CD4-positive, alpha-beta T cell (primary cell): Measurements from ENCODE around the gene SAXO1. TPM values are rescaled to one million over a fixed set of nuclear protein-coding genes. Genes with fewer than 3 reads are reported as not detected.

Experiments used
- ATAC-seq: fragments of 200-7000 bp; cut with Tn5 transposase; one replicate; pipeline ENCODE4 v1.10.0; 2022; ENCODE audit warnings: mild to moderate bottlenecking; ENCODE audit not compliant: poor library complexity
- CTCF ChIA-PET: fragments of 350-600 bp; sonication (Branson Sonifier 250); formaldehyde crosslinking; loops from one replicate; lab custom pipeline; 2021; ENCODE audit warnings: antibody characterized with exemption, inconsistent platforms; lab: Charles Lee
- POLR2A ChIA-PET: fragments of 350-600 bp; sonication (Branson Sonifier 250); formaldehyde crosslinking; loops from one replicate; lab custom pipeline; 2021; ENCODE audit warnings: antibody characterized with exemption, inconsistent platforms; lab: Charles Lee
- DNase-seq, 14 experiments: peaks; one replicate each; pipeline ENCODE4 v3.0.0-alpha.2; 2013 to 2020; ENCODE audit warnings: mixed read lengths in 2 of 14
- H3K27ac ChIP-seq, 2 donors: one replicate each; pipeline versions ENCODE4 v1.5.1 to v1.7.0; 2013; ENCODE audit warnings: low read length in 2 of 2, low read depth in 1 of 2, mild to moderate bottlenecking in 1 of 2
- H3K27me3 ChIP-seq, 2 experiments: 1 replicate in 1 of 2; 2 replicates in 1 of 2; pipeline versions ENCODE4 v1.6.1 to v1.7.0; 2013; ENCODE audit warnings: low read length in 2 of 2, control low read depth in 1 of 2, mild to moderate bottlenecking in 1 of 2, moderate library complexity in 1 of 2; ENCODE audit not compliant: insufficient read depth in 2 of 2, control insufficient read depth in 1 of 2
- H3K36me3 ChIP-seq: one replicate; pipeline ENCODE4 v1.6.1; 2013; ENCODE audit warnings: low read length, control low read depth; ENCODE audit not compliant: insufficient read depth
- H3K4me1 ChIP-seq: one replicate; pipeline ENCODE4 v1.6.1; 2013; ENCODE audit warnings: low read length, control low read depth; ENCODE audit not compliant: insufficient read depth
- H3K4me3 ChIP-seq: one replicate; pipeline ENCODE4 v1.5.1; 2013; ENCODE audit warnings: mild to moderate bottlenecking, low read length, moderate library complexity
- H3K9me3 ChIP-seq, 2 experiments: 1 replicate in 1 of 2; 2 replicates in 1 of 2; pipeline versions ENCODE4 v1.6.1 to v1.7.0; 2013; ENCODE audit warnings: low read length in 2 of 2, mild to moderate bottlenecking in 2 of 2, control low read depth in 1 of 2, moderate library complexity in 1 of 2; ENCODE audit not compliant: control insufficient read depth in 1 of 2, insufficient read depth in 1 of 2
- H3K27ac Mint-ChIP-seq: one replicate; pipeline ENCODE4 v1.8.0; 2020; ENCODE audit warnings: mixed read lengths
- H3K27me3 Mint-ChIP-seq: one replicate; pipeline ENCODE4 v1.8.0; 2021; ENCODE audit warnings: mixed read lengths
- H3K36me3 Mint-ChIP-seq: one replicate; pipeline ENCODE4 v1.8.0; 2021; ENCODE audit warnings: low read depth, mixed read lengths
- H3K4me1 Mint-ChIP-seq: one replicate; pipeline ENCODE4 v1.8.0; 2021; ENCODE audit warnings: low read depth, mixed read lengths
- H3K4me3 Mint-ChIP-seq: one replicate; pipeline ENCODE4 v1.8.0; 2020; ENCODE audit warnings: mild to moderate bottlenecking, mixed read lengths
- H3K9me3 Mint-ChIP-seq: one replicate; pipeline ENCODE4 v1.8.0; 2020; ENCODE audit warnings: mixed read lengths
- CTCF ChIP-seq: fragments of 200-600 bp; IDR thresholded peaks from one replicate; pipeline ENCODE4 v1.8.0; 2022; ENCODE audit warnings: antibody characterized with exemption, mild to moderate bottlenecking
- intact Hi-C, 2 experiments: fragments of 100-400 bp; cut with DNase I in 1 of 2; cut with micrococcal nuclease in 1 of 2; formaldehyde crosslinking; loops; one replicate each; pipeline versions ENCODE4 v1.15.1 to v1.9.0; 2023 to 2025; cut with DNase I, micrococcal nuclease
- total RNA-seq, 174 experiments: library from RNA in 2 of 174; stranded (reverse) in 2 of 174; gene quantifications; one replicate each; pipeline ENCODE4 v1.2.3 and lab custom pipeline; 2021 to 2026

SAXO1 gene
- total RNA-seq, 2 experiments from 2014 or later = 0.19 to 0.34 TPM

DNA sequence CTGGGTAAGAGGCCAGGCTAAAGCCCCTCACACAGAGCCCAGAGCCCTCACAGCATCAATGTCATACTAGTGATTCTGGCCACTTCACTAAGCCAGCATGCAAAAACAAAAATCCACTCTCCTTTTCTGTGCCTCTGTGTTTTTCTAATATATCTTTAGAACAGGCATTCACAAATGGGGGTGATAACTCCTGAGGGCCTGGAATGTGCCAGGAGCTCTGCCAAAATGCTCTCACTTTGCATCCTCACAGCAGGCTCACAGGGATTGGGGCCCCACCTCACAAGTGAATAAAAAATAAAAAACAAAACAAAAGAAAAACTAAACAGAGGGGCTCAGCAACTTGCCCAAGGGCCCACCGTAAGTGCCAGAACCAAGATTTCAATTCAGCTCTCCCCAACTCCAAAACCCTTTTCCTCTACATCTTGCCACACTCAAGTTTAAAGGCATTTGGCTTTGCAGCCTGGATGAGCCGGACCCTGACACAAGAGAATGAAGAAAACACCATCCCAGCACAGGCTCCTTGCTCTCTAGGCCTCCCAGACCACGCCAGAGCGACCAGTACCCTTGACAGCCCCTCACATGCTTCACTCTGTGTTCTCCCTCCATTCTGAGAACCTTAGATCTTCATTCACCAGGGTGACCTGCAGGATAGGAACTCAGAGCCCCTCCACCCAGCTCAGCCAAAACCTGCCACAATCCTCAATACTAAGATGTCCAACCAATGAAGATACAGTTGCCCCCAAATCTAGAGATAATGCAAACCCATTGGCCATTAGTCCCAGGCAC lies 51.3 kb downstream of the SAXO1 start:
- Histone ChIP-seq H3K4me3 (no peak overlapping the region), H3K36me3 (no peaks in the 10 kb centered on the region), H3K27me3 (no peaks in the 10 kb centered on the region), H3K4me1 (no peaks in the 10 kb centered on the region), H3K27ac (no peak overlapping the region), H3K9me3 (no peaks in the 10 kb centered on the region)
- intact Hi-C loops = no loop called here
- Mint-ChIP-seq H3K27me3 (no peaks in the 10 kb centered on the region), H3K4me1 (peaks cover 14% of the 10 kb centered on the region), H3K27ac (no peak overlapping the region), H3K4me3 (no peak overlapping the region), H3K36me3 (no peaks in the 10 kb centered on the region), H3K9me3 (no peaks in the 10 kb centered on the region)
- no peak for ATAC-seq
- no peak for TF ChIP-seq CTCF
- DNase-seq = no peak
- CTCF ChIA-PET = no interaction called here
- POLR2A ChIA-PET = no interaction called here

GRCh38 chr9:18980189-18980588 lies 52.8 kb downstream of the SAXO1 start:
- CTCF ChIA-PET = no interaction called here

GRCh38 chr9:18979367-18979766 lies 53.6 kb downstream of the SAXO1 start:
- H3K4me1 Mint-ChIP-seq = peaks cover 12% of the 10 kb centered on the region
- Histone ChIP-seq H3K9me3 (no peaks in the 10 kb centered on the region), H3K36me3 (no peaks in the 10 kb centered on the region), H3K4me3 (no peak overlapping the region), H3K27ac (no peak overlapping the region), H3K27me3 (no peaks in the 10 kb centered on the region), H3K4me1 (no peaks in the 10 kb centered on the region)
- no peak for TF ChIP-seq CTCF
- no peaks in the 10 kb centered on the region for H3K9me3 Mint-ChIP-seq
- peaks cover under 1% of the 10 kb centered on the region for H3K27me3 Mint-ChIP-seq
- H3K4me3 Mint-ChIP-seq = no peak overlapping the region
- POLR2A ChIA-PET = no interaction called here
- intact Hi-C loops = no loop called here
- ATAC-seq (no peak), DNase-seq (no peak)
- CTCF ChIA-PET = no interaction called here
- H3K36me3 Mint-ChIP-seq = no peaks in the 10 kb centered on the region
- H3K27ac Mint-ChIP-seq = no peak overlapping the region

More at GRCh38 chr9:18980189-18980588, 52.8 kb downstream of the SAXO1 start:
- H3K9me3 Mint-ChIP-seq = no peaks in the 10 kb centered on the region
- Histone ChIP-seq H3K4me3 (no peak overlapping the region), H3K36me3 (no peaks in the 10 kb centered on the region), H3K27ac (no peak overlapping the region), H3K4me1 (no peaks in the 10 kb centered on the region), H3K27me3 (no peaks in the 10 kb centered on the region), H3K9me3 (no peaks in the 10 kb centered on the region)
- no peak for DNase-seq
- peaks cover 16% of the 10 kb centered on the region for H3K4me1 Mint-ChIP-seq
- ATAC-seq = no peak
- no peak overlapping the region for H3K27ac Mint-ChIP-seq
- H3K27me3 Mint-ChIP-seq = no peaks in the 10 kb centered on the region
- no peak for TF ChIP-seq CTCF
- H3K36me3 Mint-ChIP-seq = no peaks in the 10 kb centered on the region
- no peak overlapping the region for H3K4me3 Mint-ChIP-seq
- POLR2A ChIA-PET = no interaction called here
- intact Hi-C loops = no loop called here
